Superior temporal gyrus (tissue), 1 donor: ENCODE results near the gene FBLN2.

Experiments
- DNase-seq: peaks from one replicate; pipeline ENCODE4 v3.0.0-alpha.2; 2016; ENCODE audit errors: extremely low spot score

FBLN2 gene

DNA sequence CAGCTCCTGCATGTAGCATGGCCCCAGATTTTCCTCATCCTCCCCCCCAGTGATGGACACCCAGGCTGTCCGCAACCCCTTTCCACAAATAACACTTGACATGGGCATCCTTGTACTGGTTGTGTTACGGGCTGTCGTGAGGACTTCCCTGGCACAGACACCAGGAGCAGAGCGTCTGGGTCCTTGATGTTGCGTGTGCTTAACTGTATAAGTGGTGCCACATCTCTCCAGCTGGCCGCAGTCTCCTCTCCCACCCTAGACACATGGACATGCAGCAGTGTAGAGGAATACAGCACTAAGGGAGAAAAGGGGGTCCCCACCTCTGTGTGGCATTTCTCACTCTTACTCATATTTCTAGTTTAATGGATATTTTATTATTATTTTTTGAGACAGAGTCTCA lies 56.6 kb downstream of the FBLN2 start:
- no peak for DNase-seq

DNA sequence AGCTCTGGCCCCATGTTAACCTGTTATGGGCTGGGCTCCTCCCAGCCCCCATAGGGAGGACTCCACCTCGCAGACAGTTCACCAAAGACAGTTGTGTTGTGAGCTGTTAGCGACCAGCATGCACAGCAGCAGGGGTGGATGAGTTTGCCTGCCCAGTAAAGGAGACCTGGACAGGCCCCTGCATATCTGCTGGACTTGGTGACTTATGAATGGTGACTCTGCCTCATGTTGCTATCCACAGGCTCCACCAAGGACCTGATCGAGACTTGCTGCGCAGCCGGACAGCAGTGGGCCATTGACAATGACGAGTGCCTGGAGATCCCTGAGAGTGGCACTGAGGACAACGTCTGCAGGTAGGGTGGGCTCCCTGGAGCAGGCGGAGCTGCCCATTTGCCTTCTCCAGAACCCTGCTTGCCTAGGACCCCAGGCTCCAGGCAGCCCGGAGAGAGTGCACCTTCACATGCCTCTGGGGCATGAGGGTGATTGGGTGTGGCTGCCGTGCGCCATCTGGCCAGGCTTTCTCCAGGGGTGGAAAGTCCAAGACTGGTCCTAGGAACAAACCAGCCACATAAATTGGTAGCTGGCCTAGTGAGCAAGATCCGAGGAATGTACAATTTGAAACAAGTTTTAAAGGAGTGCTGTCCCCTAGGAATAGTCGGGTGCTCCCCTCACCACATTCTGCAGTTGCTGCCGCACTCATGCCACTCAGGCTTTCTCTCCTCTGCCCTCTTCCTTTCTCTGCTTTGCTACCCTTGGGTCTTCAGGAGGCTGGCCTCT lies 59.1 kb downstream of the FBLN2 start:
- DNase-seq = no peak

DNA sequence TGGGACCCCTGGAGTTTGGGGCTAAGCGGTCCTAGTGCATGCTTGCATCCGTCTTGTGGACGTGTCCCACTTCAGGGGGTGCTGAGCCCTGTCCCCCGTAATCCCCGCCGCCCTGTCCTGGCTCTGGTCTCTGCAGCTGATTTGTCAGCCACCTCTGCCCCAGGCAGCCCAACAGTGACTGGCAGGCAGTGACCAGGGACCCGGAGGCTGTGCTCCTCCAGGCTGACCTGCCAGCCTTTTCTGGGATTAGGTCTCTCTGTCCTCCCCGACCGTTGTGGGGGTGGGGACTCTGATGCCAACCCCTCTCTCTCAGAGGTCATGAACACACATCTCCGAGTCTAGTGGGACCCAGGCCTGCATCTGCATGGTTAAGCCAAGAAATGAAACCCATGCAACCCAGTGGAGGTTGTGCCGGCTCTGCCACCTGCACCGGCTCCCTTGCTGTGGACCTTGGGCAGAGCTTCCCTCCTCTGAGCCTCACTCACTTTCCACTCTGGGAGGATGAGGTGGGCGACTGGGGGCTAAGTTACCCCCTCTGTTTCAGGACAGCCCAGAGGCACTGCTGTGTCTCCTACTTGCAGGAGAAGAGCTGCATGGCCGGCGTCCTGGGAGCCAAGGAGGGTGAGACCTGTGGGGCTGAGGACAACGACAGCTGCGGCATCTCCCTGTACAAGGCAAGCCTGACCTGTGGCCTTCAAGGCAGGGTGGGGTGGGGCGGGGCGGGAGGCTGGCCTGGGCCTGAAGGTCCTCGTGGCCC lies 60.2 kb downstream of the FBLN2 start:
- no peak for DNase-seq

DNA sequence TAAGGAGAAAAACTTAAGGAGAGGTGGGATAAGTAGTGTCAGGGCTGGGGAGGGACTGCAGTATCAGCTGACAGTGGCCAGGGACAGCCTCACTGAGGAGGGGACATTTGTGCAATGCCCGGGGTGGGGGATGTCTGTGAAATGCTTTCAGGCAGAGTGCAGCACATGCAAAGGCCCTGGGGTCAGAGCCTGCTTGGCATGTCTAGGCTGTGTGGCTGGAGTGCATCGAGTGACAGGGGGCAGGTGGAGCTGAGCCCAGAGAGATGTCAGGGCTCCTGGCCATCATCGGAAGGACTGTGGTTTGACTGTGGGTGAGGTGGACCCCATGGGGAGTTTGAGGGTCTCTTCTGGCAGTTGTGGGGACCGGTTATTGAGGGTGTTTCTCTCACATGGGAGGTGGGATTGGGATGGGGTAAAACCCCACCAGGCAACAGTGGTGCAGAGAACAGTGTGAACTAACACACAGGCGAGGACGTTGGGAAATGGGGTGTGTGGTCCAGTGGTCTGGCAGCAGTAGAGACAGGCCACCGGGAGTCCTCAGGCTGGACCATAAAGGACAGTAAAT lies 61.2 kb downstream of the FBLN2 start:
- DNase-seq = no peak

DNA sequence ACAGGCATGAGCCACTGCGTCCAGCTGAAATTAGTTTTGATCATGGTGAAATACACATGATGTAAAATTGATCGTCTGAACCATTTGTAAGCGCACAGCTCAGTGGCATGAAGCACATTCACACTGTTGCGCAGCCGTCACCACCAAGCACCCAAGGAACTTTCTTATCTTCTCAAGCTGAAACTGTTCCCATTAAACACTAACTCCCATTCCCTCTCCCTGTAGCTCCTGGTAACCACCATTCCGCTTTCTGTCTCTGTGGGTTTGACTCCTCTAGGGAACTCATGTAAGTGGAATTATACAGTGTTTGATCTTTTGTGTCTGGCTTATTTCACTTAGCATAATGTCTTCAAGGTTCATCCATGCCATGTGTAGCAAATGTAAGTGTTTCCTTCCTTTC lies 62.3 kb downstream of the FBLN2 start:
- no peak for DNase-seq

DNA sequence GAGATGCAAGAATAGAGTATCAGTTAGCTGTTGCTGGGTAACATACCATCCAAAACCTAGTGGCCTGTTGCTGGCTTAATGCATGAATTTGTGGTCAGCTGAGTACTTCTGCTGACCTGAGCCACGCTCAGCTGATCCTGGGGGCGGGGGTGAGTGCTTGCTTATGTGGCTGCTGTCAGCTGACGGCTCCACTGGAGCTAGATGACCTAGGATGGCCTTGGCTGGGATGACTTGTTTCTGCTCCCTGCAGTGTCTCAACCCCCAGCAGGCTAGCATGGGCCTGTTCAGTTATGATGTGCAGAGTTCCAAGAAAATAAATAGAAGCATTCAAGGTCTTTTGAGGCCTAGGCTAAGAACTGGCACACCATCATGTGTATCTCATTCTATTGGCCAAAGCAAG lies 63.9 kb downstream of the FBLN2 start:
- no peak for DNase-seq

DNA sequence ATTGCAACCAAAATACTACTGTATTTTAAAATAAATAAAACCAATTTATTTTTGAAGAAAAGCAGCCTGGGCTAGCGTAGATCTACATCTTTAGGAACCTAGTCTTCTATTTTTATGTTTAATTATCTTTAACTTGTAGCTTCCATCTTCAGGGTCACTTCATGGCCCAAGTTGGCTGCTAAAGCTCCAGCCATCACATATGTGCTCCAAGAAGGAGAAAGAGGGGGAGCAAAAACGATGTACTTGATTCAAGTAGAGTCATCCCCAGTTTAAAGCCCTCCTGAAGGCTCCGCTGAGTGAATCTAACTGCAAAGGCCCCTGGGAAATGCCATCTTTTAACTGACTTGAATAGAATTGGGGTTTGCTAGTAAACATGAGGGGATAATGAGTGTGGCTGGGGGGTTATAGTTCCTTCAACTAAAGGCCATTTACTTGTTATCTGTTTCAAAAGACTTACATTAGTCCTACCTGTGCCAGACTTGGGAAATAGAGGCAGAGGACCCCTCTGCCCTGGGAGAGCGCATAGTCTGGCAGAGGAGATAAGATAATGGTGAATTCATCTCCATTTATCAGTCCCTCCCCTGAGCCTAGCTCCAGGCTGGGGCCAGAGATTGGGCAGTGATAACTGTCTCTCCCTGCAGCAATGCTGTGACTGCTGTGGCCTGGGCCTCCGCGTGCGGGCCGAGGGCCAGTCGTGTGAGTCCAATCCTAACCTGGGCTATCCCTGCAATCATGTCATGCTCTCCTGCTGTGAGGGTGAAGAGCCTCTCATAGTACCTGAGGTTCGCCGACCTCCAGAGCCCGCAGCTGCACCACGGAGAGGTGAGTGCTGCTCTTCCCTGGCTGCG lies 64.6 kb downstream of the FBLN2 start:
- DNase-seq = no peak

DNA sequence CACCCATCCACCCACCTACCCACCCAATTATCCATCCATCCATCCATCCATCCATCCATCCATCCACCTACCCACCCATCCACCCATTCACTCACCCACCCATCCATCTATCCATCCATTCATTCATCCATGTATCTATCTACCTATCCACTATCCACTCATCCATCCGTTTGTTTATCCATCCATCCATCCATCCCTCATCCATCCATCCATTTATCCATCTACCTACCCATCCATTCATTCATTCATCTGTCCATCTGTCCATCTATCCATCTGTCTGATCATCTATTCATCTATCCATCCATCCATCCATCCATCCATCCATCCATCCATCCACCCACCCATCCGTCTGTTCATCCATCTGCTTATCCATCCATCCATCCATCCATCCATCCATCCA lies 65.7 kb downstream of the FBLN2 start:
- DNase-seq = no peak

DNA sequence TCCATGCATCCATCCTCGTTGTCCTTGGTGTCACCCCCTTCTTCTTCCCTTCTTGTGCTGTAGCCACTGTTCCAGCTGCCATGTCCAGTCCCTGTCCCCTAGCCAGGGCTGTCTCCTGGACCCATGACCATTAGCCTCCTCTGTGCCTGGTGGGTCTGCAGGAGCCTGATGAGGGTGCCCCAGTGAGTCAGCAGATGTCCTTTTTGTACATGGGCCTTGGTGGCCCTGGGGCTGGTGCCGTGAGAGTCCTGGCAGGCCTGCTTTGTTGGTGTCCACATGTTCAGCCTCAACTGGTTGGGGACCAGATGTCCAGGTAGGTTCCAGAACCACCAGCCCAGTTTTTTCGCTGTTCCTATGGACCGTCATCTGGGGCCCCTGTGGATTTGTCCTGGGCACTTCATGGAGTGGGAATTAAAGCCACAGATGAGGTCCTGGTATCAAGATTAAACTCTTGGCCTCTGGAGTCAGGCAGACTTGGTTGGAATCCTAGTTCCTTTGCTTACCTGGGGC lies 66.1 kb downstream of the FBLN2 start:
- DNase-seq = no peak

DNA sequence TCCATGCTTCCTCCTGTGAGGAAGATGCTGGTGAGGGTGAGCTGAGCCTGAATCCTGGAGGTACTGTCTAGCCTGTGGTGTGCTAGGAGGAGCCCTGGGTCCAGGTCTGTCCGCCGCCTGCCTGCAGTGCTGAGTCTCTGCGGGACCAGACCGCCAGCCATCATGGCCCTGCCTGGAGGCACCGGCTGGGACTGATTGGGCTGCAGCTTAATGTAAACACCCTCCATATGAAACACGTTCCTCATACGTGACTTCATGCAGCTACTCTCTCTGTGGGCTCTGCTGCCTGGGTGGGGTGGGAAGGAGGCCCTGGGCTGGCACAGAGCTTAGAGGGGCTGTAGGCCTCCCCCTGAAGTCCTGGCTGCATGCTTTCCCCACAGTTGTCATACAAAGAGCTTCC lies 67.4 kb downstream of the FBLN2 start:
- no peak for DNase-seq

DNA sequence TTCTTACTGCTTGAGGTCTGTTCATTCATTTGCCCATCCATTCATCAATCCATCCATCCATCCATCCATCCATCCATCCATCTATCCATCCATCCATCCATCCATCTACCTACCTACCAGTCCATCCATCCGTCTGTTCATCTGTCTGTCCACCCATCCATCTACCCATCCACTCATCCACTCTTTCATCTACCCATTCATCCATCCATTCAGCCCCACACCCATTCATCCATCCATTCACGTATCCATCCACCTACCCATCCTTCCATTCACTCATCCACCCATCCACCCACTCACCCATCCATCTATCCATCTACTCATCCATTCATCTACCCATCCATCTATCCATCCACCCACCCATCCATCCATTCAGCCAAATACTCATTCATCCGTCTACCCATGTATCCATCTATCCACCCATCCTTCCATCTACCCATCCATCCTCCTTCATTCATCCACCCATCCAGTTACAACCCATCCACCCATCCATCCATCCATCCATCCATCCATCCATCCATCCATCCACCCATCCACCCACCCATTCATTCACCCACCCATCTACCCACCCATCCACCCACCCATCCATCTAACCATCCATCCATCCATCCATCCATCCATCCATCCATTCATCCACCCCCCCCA lies 68.3 kb downstream of the FBLN2 start:
- no peak for DNase-seq

DNA sequence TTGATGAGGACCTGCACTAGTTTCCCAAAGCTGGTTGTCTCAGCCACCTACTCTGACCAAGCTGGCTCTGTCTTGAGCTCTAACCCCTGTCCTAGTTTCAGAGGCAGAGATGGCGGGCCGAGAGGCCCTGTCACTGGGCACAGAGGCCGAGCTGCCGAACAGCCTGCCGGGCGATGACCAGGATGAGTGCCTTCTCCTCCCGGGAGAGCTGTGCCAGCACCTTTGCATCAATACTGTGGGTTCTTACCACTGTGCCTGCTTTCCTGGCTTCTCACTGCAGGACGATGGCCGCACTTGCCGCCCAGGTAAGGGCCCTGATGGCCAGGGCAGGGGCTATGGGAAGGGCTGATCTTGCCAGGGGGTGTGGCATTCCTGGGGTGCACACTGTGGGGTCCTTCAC lies 69.1 kb downstream of the FBLN2 start:
- no peak for DNase-seq

DNA sequence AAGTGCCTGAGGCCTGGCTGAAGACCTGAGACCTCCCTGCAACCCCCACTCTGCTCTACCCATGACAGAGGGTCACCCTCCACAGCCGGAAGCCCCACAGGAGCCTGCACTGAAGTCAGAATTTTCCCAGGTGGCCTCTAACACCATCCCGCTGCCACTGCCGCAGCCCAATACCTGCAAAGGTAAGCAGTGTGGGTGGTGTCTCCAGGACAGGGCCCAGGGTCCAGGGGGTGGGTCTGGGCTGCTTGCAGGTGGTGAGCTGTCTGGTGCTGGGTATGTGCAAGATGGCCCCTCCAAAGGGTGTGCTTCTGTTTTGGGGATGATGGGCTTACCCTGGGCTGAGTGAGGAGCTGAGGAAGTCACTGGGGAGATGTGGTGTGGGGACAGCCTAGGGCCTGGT lies 69.9 kb downstream of the FBLN2 start:
- DNase-seq = no peak

DNA sequence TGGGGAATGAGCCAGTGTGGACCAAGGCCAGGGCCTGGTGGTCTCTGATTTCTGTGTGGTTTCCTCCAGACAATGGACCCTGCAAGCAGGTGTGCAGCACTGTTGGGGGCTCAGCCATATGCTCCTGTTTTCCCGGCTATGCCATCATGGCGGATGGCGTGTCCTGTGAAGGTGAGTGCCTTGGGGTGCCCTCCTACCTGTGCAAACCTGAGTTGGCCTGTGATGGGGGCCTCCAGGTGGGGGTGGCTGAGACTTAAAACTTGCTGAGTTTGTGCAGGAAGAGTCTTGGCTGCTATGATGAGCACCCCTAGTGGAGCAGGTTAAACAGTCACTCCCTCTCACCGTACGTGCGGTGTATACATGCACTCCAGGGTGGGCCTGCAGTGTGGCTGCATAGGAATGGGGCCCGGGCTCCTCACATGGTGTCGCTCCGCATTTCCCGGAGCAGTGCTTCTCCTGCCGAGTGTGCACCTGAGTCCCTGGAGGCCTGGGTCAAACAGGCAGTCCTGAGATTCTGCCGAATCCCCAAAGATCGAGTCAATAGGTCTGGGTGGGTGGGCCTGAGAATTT lies 70.8 kb downstream of the FBLN2 start:
- no peak for DNase-seq

DNA sequence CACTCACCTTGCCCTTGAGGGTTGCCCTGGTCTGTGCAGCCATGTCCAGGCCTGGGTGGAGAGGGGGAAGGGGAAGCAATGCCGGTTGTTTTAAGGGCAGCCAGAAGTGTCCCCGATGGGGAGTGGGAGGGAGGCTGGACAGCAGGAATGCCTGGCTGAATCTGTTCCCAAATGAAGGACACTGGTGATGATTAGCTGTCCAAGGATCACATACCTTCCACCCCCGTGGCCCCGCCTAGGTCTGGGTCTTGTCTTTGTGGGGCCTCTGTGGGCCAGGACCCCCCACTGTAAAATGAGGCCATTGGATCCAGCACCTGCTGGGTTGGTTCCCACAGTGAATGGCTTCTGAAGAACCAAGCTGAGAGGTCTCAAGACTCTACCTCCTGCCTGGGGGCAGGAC lies 71.4 kb downstream of the FBLN2 start:
- DNase-seq = no peak

DNA sequence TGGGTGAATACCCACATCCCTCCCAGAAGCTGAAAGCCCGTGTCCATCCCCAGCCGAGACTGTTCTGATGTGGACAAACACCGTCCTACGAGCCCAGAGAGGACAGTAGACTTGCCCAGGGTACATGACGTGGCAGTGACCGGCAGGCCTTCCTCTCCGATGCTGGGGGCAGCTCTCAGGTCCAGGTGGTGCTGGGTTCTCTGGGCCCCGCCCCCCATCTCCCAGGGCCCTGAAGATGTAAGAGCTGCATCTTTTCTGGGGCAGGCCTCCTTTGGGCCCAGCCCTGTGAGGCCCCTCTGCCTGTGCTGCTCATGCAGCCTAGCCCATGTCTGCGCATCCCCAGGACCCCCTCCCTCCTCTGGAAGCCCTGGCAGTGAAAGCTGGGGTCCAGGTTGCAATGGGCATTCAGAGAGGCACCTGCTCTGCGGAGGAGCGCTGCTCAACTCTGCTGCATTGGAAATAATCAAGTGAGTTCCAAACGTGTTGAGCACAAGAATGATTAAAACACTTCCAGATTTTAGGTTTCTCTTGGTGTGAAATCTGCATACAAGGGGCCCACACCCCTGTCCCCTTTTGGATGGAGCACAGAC lies 71.9 kb downstream of the FBLN2 start:
- no peak for DNase-seq

DNA sequence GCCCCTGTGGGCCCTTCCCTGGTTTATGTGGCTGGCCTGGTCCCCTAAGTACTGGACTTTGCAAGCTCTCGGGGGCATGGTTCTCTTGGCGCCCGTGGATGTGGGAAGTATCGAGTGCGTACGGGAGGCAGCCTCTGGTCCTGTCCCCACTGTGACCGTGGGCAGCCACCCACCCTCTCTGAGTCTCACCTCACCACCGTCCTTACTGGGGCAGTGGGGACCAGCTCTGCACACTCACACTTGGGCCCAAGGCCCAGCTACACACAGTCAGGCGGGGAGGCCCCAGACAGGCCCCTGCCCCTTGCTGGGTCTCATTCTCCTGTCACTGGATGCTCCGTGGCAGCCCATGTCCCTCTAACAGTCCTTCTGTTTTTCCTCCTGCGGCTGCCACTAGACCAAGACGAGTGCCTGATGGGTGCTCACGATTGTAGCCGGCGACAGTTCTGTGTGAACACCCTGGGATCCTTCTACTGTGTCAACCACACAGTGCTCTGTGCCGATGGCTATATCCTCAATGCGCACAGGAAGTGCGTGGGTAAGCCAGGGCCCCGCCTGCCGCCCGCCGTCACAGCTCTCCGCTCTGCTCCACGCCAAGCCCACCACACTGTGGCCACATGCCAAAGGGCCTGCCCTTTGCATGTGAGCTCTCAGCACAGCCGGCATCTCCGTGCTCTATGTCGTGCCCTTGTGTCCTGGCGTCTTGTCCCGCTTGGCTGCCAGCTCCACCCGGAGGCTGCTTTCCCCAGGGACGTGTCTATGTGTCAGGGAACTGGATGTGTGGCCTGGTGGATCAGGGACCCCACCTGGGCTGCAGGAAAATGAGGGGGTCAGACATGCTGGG lies 72.7 kb downstream of the FBLN2 start:
- no peak for DNase-seq

DNA sequence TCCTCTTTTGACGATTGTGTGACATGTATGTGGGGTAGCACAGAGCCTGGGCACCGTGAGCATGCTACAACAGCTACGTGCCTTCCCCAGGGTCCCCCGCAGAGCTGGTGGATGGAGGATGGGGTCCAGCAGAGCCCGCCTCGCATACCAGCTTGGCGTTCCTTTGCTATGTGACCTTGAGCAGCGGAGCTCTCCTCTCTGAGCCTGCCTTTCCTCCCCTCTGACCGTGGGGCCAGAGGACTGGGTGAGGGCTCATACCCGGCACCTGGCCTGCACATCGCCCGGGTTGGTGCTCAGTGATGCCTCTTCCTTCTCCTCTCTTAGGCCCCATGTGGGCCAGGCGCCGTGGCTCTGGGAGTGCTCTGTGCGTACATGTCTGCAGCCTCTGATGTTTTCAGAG lies 73.4 kb downstream of the FBLN2 start:
- DNase-seq = no peak

DNA sequence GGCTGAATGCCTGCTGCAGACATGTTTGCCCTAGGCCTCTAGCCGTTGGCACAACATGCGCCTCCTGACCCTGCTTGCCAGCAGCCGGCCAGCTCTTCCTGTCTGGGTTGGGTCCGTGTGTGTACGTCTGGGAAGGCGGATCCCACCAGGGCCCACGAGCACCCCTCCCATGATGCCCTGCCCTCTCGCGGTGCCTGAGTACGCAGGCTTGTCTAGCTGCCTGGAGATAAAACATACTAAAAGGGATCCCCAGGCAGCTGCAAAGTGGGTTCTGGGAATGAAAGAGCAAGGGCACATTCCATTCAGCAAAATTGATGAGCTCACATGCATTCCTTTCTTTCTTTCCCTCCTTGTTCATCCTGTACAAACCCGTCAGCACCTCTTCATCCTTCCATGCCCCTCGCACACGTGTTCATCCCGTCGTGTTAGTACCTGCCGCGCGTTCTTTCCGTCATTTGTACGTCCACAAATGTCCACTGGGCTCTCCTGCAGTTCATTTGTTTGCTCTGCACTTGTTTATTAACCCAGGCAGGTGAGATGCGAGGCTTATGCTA lies 74.3 kb downstream of the FBLN2 start:
- no peak for DNase-seq

DNA sequence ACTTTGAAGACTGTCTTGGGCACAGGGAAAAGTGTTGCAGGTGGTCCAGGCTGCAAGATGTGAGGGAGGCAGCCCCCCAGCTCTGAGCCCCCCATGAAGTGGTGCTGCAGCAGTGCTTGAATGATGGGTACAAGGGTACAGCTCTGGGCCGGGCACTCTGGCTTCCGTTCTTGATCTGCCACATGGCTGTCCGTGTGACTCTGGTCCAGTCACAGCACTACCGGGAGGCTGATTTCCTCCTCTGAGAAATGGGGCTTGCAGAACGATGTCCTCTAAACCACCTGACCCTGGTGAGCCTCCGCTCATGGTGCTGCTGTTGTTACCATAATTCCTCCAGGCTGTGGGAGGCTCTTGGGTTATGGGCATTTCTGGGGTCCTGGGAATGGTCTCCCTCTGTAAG lies 75.1 kb downstream of the FBLN2 start:
- no peak for DNase-seq
